ENCODE measurements around the gene KCNG1.
"Not testable (repeated sequence)": the region's sequence is repeated elsewhere in the genome, so short reads cannot be mapped to it uniquely, and the experiment has no call there.

KCNG1 gene

GRCh38 chr20:50980851-50981713 is 41.8 kb downstream of the KCNG1 start:
- peak; percentile 33 to 74 for DNase-seq

DNA sequence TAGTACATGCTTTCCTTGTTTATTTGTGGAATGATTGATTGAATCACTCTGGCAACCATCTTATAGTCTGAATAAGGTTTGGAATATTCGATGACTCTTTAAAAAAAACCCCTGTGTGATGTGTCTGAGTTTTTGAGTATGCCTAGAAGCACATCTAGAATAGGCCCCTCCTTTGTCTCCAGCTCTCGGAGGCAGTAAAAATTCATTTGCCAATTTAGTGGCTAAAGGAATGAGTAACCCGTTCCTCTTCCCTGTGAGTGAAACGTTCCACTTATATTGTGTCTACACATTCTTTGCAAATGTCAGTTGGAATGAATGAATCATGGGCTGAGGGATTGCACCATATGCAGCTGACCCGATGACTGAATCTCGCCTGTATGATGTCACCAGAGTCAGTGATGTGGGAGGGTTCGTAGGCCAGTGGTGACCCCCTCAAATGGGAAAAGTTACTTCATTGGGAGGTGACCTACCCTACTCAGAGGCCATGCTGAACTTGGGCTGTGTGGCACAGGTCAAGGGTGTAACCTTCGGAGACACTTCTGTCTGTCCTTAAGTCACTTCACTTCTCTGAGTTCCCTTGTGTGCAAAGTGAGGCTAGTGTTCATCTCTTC is 42.7 kb downstream of the KCNG1 start:
- no peak for DNase-seq

- not testable (repeated sequence) for DNase-seq
Measured at GRCh38 chr20:50978533-50978932, 44.4 kb downstream of the KCNG1 start.

DNA sequence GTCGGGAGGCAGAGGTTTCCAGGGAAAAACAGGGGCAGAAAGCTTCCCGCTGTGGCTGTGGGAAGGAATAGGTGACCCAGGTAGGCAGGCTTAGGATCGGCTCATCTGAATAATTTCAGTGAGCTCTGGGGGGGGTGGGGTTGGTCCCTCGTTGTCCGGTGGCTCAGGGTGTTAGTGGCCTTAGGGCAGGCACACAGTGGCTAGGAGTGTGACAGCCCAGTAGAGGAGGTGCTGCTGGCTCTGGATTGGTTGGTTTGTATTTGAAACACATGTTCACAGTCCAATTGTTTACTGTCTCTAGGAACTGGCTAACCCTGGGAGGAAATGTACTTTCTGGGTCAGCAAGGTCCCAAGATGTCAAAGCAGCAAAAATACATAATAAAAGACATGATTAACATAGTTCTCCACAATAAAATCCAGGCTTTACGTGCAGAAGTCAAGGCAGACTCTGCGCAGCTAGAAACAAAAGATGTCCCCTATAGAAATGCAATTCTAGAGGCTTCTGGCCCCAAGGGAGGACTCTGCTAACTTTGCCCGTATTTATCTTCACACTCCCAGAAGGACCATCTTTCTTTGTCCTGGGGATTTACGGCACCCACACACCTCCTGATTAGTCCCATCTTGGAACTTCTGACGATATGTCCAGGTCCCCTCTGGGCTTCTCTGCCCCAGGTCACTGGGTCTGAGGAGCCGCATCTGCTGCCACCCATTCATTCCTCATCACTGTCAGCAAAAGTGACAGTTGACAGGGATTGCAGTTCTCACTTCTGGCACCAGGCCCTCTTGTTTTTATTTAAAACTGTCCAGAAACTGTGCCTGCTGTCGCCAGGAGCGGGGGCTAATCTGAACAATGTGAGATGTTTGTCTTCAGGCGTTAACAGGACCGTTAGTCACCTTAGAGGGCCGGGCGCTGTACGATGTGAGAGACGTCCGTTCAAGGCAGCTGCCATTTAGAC is 45.6 kb downstream of the KCNG1 start:
- no peak for DNase-seq

DNA sequence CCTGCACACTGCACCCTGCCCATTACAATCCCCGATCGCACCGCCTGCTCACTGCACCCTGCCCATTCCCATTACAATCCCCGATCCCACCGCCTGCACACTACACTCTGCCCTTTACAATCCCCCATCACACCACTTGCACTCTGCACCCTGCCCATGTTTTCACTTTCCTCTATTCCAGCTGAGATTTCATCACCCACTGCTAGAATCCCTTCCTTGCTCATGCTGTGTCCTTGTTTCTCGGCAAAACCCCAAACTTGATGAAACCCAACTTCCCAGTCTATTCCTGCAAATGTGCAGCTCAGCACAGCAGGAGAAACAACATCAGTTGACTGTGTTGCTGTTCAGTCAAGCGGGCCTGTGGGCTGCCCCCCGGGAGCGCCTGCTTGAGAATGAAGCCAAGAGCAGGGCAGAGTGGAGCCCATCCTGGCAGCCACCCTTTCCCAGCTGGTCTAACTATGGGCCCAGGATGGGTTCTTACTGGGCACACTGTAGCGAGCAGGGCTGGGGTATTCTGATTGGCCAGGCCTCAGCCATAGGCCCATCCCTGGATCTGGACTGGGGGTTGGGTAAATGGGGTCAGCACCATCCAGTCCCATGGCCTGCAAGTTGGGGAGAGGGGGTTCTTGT is 47.1 kb downstream of the KCNG1 start:
- peak in 1 of 2 experiments; percentile 35 for DNase-seq

DNA sequence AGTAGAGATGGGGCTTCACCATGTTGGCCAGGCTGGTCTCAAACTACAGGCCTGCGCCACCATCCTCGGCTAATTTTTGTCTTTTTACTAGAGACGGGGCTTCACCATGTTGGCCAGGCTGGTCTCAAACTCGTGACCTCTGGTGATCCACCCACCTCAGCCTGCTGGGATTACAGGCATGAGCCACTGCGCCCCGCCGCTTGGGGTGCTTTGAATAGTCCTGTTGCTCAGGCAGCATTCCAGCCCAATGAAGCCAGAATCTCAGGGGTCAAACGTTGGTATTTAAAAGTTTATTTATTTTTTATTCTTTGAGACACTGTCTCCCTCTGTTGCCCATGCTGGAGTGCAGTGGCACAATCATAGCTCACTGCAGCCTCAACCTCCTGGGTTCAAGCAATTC is 53.0 kb downstream of the KCNG1 start:
- DNase-seq: no peak

DNA sequence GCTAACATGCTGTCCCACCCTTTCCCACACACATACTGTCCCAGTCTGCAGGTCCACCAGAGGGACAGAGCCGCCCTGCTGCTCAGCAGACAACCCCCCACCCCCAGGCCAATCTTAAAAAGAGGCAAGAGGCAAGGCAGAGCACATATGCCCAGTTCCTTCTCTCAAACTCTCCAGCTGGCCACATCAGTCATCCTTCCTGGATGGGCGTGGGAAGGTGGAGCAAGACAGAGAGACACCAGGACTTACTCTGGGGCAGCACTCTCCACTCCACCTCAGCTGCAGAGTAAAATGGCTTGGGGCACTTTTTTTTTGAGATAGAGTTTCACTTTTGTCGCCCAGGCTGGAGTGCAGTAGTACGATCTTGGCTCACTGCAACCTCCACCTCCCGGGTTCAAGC is 53.5 kb downstream of the KCNG1 start:
- no peak for DNase-seq

- no peak for DNase-seq
Measured at GRCh38 chr20:50968289-50968688, 54.6 kb downstream of the KCNG1 start.

GRCh38 chr20:50967586-50967985 is 55.3 kb downstream of the KCNG1 start:
- DNase-seq: peak in 1 of 2 experiments; percentile 22

- no peak for DNase-seq
Measured at GRCh38 chr20:50959543-50960126, 63.3 kb downstream of the KCNG1 start.

DNA sequence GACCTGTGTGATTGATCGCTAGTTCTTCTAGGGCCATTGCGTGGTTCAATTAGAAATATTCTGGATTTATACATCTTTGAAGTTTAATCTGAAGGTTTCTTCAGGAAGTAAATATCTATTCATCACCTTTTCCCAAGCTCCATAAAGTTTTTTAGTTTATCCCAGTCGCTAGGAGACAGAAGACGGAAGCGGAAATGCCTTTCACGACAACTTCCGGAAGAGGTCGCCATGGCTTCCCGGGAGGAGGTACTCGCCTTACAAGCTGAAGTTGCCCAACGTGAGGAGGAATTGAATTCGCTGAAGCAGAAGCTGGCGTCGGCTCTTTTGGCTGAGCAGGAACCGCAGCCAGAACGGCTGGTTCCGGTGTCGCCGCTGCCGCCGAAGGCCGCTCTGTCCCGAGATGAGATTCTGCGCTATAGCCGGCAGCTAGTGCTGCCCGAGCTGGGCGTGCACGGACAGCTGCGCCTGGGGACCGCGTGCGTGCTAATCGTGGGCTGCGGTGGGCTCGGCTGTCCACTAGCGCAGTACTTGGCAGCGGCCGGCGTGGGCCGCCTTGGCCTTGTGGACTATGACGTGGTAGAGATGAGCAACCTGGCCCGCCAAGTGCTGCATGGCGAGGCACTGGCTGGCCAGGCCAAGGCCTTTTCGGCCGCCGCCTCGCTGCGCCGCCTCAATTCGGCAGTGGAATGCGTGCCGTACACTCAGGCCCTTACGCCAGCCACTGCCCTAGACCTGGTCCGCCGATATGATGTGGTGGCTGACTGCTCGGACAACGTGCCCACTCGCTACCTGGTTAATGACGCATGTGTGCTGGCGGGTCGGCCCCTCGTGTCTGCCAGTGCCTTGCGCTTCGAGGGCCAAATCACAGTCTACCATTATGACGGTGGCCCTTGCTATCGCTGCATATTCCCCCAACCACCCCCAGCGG is 64.0 kb downstream of the KCNG1 start, which contains the start of gene MOCS3:
MOCS3 (plus strand) TSS at position 204 of the 928 bp plus-strand sequence; CDS start at position 229, 25 bp downstream.
- DNase-seq: peak; percentile 94 to 95

- DNase-seq: peak; percentile 94 to 95
Measured at GRCh38 chr20:50957798-50958614, 64.9 kb downstream of the KCNG1 start, which contains the start of gene DPM1. DPM1 (minus strand) TSS chr20:50958532; CDS start chr20:50958523, 9 bp downstream.

DNA sequence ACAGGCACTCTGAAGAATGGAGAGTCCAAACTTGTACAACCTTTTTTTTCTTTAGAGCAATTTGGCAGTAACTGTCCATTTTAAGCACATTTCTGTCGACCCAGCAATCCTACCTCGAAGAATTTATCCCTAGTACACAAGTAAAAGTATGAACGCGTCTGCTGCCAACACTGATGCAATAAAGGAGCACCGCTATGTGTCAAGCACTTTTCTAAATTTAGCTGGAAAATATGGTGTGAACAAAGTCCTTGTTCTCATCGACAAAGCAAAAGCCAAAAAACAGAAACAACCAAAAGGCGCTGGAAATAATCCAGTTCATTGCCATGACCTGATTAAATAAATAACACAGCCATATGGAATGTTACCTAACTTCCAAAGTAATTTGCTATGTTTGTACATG is 65.6 kb downstream of the KCNG1 start:
- no peak for DNase-seq

- DNase-seq: no peak
Measured at GRCh38 chr20:50953821-50954220, 69.1 kb downstream of the KCNG1 start.

All from NCI-H446 (cell line).